T follicular helper cell (primary cell): Measurements from ENCODE around the gene SYT17.

Source experiments
- DNase-seq: peaks from one replicate; pipeline ENCODE4 v3.0.0-alpha.2; 2020; ENCODE audit warnings: low read depth

SYT17 gene

DNA sequence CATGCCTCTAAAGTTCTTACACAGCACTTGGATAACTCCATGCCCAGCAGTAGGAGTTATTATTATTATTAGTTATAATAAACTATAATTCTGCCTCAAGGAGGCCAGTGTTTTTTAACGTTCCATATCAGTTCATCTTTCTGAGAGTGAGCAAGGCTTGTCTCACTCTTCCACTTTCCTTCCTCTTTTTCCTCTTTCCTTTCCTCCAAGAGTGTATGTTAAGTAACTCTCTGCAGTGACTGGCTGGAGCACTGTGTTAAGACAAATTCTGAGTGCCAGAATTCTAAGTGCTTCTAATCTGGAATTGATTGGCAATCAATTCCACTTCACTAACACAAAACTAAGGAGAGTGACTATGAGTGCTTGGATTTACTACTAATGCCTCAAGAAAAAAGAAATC lies 133.9 kb downstream of the SYT17 start:
- DNase-seq: no peak

DNA sequence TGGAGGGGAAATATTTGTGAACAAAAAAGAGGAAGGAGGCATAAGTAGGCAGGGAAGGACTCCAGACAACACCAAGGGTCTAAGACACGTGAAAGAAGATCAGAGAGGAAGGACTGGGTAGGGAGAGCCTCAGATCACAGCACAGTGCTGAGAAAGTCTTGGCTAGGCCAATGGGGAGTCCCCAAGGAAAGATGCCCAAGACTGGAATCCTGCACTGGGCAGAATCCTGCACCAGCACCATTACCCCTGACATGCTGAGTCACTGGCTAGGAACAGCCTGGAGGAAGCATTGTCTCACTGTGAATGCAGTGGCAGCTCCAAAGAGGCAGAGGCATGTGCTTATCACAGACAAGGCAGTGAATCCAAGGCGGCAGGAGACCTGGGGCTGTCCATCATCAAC lies 136.7 kb downstream of the SYT17 start:
- DNase-seq: no peak

DNA sequence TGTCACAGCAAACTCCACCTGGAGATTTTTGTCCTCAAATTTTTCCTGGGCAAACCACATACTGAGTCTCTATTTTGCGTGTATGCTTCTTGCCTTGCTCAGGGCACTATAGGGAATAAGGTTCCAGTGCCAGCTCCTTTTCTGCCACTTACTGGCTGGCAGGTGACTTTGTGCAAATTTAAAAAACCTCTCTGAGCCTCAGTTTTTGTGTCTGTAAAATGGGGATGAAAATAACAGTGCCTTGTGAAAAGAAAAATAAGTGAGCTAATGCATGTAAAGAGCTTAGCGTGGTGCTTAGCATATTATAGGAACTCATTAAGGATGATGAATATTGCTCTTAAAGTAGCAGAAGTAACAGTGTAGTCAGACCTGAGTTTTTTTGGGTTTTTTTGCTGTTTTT lies 137.4 kb downstream of the SYT17 start:
- no peak for DNase-seq

DNA sequence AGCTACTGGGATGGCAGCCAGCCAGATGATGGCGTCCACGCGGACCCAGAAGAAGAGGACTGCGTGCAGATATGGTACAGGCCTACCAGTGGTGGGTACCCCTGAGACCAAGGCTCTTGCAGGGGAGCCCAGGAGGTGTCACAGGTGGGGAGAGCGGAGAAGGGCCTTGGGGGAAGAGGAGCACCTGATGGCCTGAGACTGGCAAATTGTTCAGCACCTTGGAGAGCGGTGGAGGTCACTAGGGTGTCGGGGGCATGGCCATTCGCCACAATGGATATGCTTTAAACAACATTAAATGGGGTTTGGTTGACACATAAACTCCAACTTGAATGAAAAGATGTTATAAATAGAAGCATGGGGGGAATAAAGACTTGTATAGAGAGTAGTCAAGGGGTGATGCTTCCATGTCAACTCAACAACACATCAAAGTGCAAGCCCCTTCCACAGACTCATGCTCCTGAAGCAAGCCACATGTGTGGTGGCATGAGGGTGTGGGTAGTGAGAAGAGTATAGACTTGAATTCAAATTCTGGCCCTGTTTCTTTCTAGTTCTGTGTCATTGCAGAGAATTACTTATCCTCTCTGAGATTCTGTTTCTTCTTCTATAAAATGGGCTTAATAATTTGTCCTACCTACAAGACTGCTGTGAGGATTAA lies 139.7 kb downstream of the SYT17 start:
- DNase-seq: no peak

DNA sequence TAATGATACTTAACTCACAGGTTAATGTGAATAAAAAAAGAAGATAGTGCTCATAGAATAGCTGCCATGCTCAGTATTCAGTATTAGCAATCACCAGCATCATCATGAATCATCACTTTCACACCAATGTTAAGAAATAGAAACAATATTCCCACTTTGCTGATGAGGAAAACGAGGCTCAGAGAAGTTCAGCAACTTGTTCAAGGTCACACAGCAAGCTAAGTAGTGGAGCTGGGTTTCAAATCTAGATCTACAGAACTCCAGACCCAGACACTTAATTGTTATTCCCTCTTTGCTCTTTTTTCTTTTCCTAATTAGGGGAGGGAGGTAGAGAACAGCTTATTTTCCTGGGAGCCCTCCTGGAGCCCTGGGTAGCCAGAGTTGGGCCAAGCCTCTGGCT lies 140.4 kb downstream of the SYT17 start:
- no peak for DNase-seq

DNA sequence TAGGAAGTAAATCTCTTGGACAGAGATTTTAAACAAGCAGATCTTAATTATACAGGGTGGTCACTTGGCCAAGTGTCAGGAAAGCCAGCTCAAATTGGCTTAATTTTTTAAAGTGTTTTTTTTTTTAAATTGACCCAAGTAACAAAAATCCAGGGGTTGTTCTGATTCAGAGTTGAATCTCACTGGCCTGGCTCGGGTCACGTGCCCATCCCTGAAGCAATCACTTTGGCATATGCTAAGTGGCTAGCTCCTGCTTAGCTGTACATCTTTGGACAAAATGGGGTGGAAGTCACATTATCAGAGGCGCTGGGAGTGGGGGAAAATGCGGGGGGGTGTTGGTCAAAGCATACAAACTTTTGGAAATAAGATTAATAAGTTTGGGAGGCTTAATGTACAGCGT lies 141.1 kb downstream of the SYT17 start:
- no peak for DNase-seq

DNA sequence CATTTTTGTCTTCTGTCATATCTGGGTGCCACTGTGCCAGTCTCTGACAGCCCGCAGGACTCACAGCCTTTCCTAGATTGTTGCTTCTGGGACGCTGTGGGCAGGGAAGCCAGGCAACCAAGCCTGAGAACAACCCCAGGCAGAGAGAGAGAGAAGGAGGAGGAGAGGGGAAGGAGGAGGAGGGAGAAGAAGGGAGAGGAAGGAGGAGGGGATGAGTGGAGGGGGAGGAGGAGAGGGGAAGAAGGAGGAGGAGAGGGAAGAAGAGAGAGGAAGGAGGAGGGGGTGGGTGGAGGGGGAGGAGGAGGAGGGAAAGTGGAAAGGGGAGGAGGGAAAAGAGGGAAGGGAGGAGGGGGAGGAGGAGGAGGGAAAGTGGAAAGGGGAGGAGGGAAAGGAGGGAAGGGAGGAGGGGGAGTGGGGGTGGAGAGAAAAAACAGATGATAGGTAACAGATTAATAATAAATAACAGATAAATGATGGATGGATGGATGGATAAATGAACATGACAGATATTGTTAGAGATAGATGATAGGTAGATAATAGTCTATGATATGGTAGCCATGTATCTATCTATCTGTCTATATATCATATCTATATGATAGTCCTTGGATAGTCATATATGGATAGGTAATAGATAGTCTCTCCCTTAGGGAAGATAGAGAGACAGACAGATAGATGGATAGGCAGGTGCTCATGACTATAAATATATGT lies 146.8 kb downstream of the SYT17 start:
- DNase-seq: no peak

DNA sequence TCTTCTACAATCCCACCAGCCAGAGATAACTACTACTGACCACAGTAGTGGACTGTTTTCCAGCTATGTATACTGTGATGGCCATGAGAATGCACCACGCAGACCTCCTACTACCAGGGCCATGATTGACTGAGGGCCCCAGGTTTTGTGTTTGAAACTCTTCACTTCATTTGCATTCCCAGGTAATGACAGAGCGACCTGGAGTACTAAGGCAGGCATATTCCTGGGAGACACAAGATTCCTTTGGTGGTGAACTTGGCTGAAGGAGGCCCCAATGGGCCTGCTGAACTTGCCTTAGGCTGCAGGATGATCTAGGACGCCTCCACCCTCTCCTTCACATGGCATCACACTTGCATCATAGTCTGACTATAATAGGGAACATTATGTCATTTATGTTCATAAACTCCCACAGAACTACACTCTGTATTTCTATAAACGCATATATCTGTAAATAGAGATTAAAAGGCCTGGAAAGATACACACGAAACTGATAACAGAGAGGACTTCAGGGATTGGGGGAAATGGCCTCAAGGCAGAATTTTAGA lies 147.9 kb downstream of the SYT17 start:
- no peak for DNase-seq

DNA sequence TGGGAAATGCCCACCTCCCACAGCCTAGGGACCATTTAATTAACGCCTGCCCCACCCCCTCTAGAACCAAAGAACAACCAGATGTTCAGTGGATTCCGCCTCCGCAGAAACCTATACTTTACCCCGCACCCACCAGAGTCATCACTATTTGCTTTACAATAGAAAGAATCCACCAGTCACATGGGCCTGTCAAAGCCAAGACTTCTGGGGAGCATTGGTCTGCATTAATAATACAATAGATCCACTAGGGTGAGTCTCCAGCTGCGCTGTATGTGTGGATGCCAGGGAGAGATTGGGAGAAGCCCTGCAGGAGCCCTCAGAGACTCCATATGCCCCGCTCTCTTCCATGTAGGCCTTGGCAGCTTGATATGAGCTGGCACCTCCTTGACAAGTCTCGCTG lies 148.8 kb downstream of the SYT17 start:
- DNase-seq: no peak
